ENCODE results near the gene TAP2. TPM values are rescaled to one million over a fixed set of nuclear protein-coding genes. Genes with fewer than 3 reads are reported as not detected.
A peak's percentile ranks its signal among the peaks of the same experiment; 100 is the strongest.

TAP2 gene
- total RNA-seq, 1 donor from 2014 or later: 81.8 TPM

- no peaks in the 10 kb centered on the region for H3K36me3 ChIP-seq
- no peak within 1 kb of the TSS for H3K27ac ChIP-seq
- no peaks in the 10 kb centered on the region for H3K4me1 ChIP-seq
- TF ChIP-seq CTCF (IDR thresholded peaks at IDR 0.05): no peak
- H3K4me3 ChIP-seq: peak within 1 kb of the TSS; percentile 24
- no peak for DNase-seq
- intact Hi-C loops (cut with DNase I): no loop called here
- H3K27me3 ChIP-seq (ENCODE audit: low read depth): no peaks in the 10 kb centered on the region
- H3K9me3 ChIP-seq: no peaks in the 10 kb centered on the region
- ATAC-seq: peak; percentile 78 to 93
Observed at GRCh38 chr6:32816746-32817204, 21.8 kb downstream of the TAP2 start, which contains the start of gene HLA-DOB. Gene HLA-DOB (minus strand): TSS chr6:32817002. CDS start chr6:32816951, 51 bp downstream.

GRCh38 chr6:32815996-32816395 is 22.5 kb downstream of the TAP2 start:
- H3K4me3 ChIP-seq: no peak overlapping the region
- intact Hi-C loops (cut with DNase I): no loop called here

GRCh38 chr6:32815115-32815514 is 23.4 kb downstream of the TAP2 start:
- no peak for DNase-seq
- Histone ChIP-seq H3K4me1 (no peaks in the 10 kb centered on the region), H3K27me3 (ENCODE audit: low read depth) (no peaks in the 10 kb centered on the region), H3K27ac (no peak overlapping the region), H3K4me3 (no peak overlapping the region), H3K36me3 (no peaks in the 10 kb centered on the region), H3K9me3 (no peaks in the 10 kb centered on the region)
- no peak for ATAC-seq
- intact Hi-C loops (cut with DNase I): no loop called here
- TF ChIP-seq CTCF (IDR thresholded peaks at IDR 0.05): no peak

More at GRCh38 chr6:32815996-32816395, 22.5 kb downstream of the TAP2 start:
- no peak overlapping the region for H3K27ac ChIP-seq
- H3K4me1 ChIP-seq: no peaks in the 10 kb centered on the region
- TF ChIP-seq CTCF (IDR thresholded peaks at IDR 0.05): no peak
- H3K36me3 ChIP-seq: no peaks in the 10 kb centered on the region
- H3K9me3 ChIP-seq: no peaks in the 10 kb centered on the region
- DNase-seq (no peak), ATAC-seq (no peak)
- H3K27me3 ChIP-seq (ENCODE audit: low read depth): no peaks in the 10 kb centered on the region

GRCh38 chr6:32814145-32814544 is 24.4 kb downstream of the TAP2 start:
- Histone ChIP-seq H3K27ac (no peak overlapping the region), H3K27me3 (ENCODE audit: low read depth) (no peaks in the 10 kb centered on the region), H3K4me3 (no peak overlapping the region), H3K36me3 (no peaks in the 10 kb centered on the region), H3K9me3 (no peaks in the 10 kb centered on the region), H3K4me1 (no peaks in the 10 kb centered on the region)
- intact Hi-C loops (cut with DNase I): no loop called here
- no peak for TF ChIP-seq CTCF (IDR thresholded peaks at IDR 0.05)
- ATAC-seq: no peak
- no peak for DNase-seq

- intact Hi-C loops (cut with DNase I): no loop called here
- H3K4me3 ChIP-seq: no peak overlapping the region
- peaks cover 7% of the 10 kb centered on the region for H3K27me3 ChIP-seq (ENCODE audit: low read depth)
- no peak for TF ChIP-seq CTCF (IDR thresholded peaks at IDR 0.05)
- DNase-seq (no peak), ATAC-seq (no peak)
- no peaks in the 10 kb centered on the region for H3K9me3 ChIP-seq
- no peaks in the 10 kb centered on the region for H3K4me1 ChIP-seq
- H3K36me3 ChIP-seq: no peaks in the 10 kb centered on the region
- H3K27ac ChIP-seq: no peak overlapping the region
Observed at GRCh38 chr6:32809171-32809570, 29.4 kb downstream of the TAP2 start.
